ENCODE results near the gene RFC2. TPM values are rescaled to one million over a fixed set of nuclear protein-coding genes. Genes with fewer than 3 reads are reported as not detected.
"Not testable (repeated sequence)": the region's sequence is repeated elsewhere in the genome, so short reads cannot be mapped to it uniquely, and the experiment has no call there.

The RFC2 gene
- total RNA-seq, 2 experiments from 2014 or later: 52.5 to 55.9 TPM

- CTCF ChIA-PET: interaction anchor here (0.7 kb wide), 1 partner anchor 12 kb away, joined by 4 read pairs; no protein-coding TSS in a partner anchor
- POLR2A ChIA-PET: no interaction called here
- peak; percentile 51 for DNase-seq
- Mint-ChIP-seq H3K27me3 (peaks cover 6% of the 10 kb centered on the region), H3K9me3 (no peaks in the 10 kb centered on the region), H3K36me3 (ENCODE audit: low read depth) (no peaks in the 10 kb centered on the region), H3K4me3 (no peak overlapping the region), H3K4me1 (peaks cover 20% of the 10 kb centered on the region), H3K27ac (no peak overlapping the region)
Observed at GRCh38 chr7:74272305-74273038, 18.3 kb upstream of the RFC2 start.

- H3K27ac Mint-ChIP-seq: no peak overlapping the region
- no peaks in the 10 kb centered on the region for H3K9me3 Mint-ChIP-seq
- H3K4me1 Mint-ChIP-seq: peaks cover 20% of the 10 kb centered on the region
- no peaks in the 10 kb centered on the region for H3K36me3 Mint-ChIP-seq (ENCODE audit: low read depth)
- DNase-seq: no peak
- CTCF ChIA-PET: interaction anchor here (1.0 kb wide), 1 partner anchor 10 kb away, joined by 3 read pairs; no protein-coding TSS in a partner anchor
- H3K4me3 Mint-ChIP-seq: no peak overlapping the region
- POLR2A ChIA-PET: no interaction called here
- peaks cover 6% of the 10 kb centered on the region for H3K27me3 Mint-ChIP-seq
Observed at GRCh38 chr7:74271742-74272141, 17.5 kb upstream of the RFC2 start.

DNA sequence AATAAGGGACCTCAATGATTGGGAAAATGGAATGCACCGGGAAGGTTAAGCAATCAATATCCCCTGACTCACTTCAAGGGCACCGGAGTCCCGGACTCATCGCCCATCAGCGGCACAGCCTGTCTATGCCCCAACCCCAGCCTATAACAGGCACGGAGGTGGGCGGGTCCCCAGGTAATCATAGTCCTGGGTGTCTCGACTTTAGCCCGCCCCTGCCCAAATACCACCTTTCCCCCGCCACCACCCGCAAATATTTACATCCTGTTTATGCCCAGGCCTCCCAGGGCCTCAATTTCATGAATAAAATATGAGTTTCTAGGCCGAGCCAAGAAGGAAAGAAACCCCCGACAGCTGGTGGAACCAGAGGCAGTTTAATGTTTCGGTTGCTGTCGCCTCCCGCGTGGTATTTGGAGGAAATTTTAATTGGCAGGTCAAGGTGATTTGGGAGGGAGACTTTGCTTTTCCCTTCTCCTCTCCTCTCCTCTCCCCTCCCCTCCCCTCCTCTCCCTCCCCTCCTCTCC lies 15.6 kb upstream of the RFC2 start:
- POLR2A ChIA-PET: interaction anchor here (1.0 to 1.6 kb wide), 2 partner anchors 20 to 95 kb away, joined by 3 to 5 read pairs; no protein-coding TSS in a partner anchor
- CTCF ChIA-PET: no interaction called here
- Mint-ChIP-seq H3K27ac (no peak overlapping the region), H3K36me3 (ENCODE audit: low read depth) (no peaks in the 10 kb centered on the region), H3K27me3 (peaks cover 6% of the 10 kb centered on the region), H3K4me3 (peak overlapping the region; percentile 75), H3K4me1 (peaks cover 20% of the 10 kb centered on the region), H3K9me3 (no peaks in the 10 kb centered on the region)
- peak; percentile 66 for DNase-seq

GRCh38 chr7:74267756-74268565 lies 13.8 kb upstream of the RFC2 start:
- Mint-ChIP-seq H3K9me3 (no peaks in the 10 kb centered on the region), H3K4me3 (no peak overlapping the region), H3K36me3 (ENCODE audit: low read depth) (no peaks in the 10 kb centered on the region), H3K27me3 (peaks cover 5% of the 10 kb centered on the region), H3K4me1 (peaks cover 20% of the 10 kb centered on the region), H3K27ac (no peak overlapping the region)
- POLR2A ChIA-PET: interaction anchor here (1.6 kb wide), 1 partner anchor 21 kb away, joined by 7 read pairs; the partner anchor contains the start of gene CLIP2
- CTCF ChIA-PET: interaction anchor here (0.7 kb wide), 2 partner anchors 62 to 162 kb away, joined by 3 to 4 read pairs; no protein-coding TSS in a partner anchor
- DNase-seq: no peak

GRCh38 chr7:74266191-74266963 lies 12.2 kb upstream of the RFC2 start:
- Mint-ChIP-seq H3K4me3 (no peak overlapping the region), H3K36me3 (ENCODE audit: low read depth) (no peaks in the 10 kb centered on the region), H3K27ac (no peak overlapping the region), H3K4me1 (peaks cover 6% of the 10 kb centered on the region), H3K9me3 (no peaks in the 10 kb centered on the region), H3K27me3 (peaks cover 5% of the 10 kb centered on the region)
- POLR2A ChIA-PET: no interaction called here
- CTCF ChIA-PET: interaction anchor here (1.5 kb wide), 1 partner anchor 135 kb away, joined by 4 read pairs; no protein-coding TSS in a partner anchor
- no peak for DNase-seq

DNA sequence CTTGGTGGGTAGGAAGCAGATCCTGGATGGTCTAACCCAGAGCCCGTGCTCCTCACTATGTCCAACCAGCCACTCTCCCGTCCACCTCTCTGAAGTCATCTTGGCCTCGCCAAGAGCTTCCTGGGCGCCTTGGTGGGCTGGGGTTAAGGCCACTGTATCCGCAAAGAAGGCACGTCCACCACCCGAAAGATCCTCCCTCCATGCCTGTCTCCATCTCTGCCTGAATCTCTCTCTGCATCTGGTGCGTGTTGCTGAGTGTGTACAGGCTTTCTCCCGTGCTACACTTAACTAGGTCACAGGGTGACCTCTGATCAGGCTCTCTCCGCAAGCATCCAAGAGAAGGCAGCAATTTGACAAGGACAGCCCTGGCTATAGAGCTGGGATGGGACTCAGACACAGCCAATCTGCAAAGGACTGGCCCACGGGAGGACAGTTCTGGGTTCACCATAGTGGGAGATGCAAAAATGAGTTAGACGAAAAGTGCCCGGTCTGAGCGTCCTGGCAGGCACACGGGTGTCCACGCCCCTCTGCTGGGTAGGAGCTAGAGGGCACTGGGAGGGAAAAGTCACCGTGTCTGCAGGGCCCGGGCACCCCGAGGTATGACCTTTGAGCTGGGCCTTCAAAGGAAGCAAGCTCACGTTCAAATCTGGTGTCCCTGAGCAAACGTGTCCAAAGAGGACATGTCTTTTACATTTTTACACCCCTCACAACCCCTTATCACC lies 9.4 kb upstream of the RFC2 start:
- DNase-seq: no peak
- no peak overlapping the region for H3K27ac Mint-ChIP-seq
- ChIA-PET POLR2A (no interaction called here), CTCF (interaction anchor here (0.5 to 1.4 kb wide), 3 partner anchors 12 to 126 kb away, joined by 3 to 6 read pairs (median 4); no protein-coding TSS in a partner anchor)
- no peaks in the 10 kb centered on the region for H3K4me1 Mint-ChIP-seq
- H3K9me3 Mint-ChIP-seq: no peaks in the 10 kb centered on the region
- H3K27me3 Mint-ChIP-seq: peaks cover 3% of the 10 kb centered on the region
- no peak overlapping the region for H3K4me3 Mint-ChIP-seq
- H3K36me3 Mint-ChIP-seq (ENCODE audit: low read depth): no peaks in the 10 kb centered on the region

DNA sequence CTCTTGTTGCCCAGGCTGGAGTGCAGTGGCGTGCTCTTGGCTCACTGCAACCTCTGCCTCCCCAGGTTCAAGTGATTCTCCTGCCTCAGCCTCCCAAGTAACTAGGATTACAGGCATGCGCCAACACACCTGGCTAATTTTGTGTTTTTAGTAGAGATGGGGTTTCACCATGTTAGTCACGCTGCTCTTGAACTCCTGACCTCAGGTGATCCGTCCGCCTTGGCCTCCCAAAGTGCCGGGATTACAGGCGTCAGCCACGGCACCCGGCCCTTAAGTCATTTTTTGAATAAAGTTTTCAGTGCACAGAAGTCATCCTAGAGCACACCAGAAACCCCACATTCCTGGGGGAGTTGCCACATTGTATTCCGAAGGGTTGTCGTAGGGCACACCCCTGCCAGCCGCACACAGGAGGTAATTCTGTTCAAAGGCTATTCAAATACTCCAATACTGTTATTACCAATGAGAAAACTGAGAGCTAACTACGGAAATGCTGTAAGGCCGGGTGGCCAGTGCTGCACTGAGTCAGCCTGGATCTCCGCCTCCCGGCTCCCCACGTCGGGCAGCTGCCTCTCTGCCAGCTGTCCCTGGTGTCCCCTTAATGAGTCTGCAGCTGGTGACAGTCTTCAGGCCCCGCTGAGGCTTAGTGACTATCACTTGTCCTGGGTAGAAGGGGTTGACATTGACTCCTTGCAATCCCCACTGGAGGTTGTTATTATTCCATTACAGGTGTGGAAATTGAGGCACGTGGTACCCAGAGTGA lies 8.6 kb upstream of the RFC2 start:
- no peaks in the 10 kb centered on the region for H3K36me3 Mint-ChIP-seq (ENCODE audit: low read depth)
- no peak overlapping the region for H3K4me3 Mint-ChIP-seq
- H3K27me3 Mint-ChIP-seq: peaks cover 3% of the 10 kb centered on the region
- H3K4me1 Mint-ChIP-seq: no peaks in the 10 kb centered on the region
- H3K27ac Mint-ChIP-seq: no peak overlapping the region
- CTCF ChIA-PET: interaction anchor here (0.5 kb wide), 1 partner anchor 127 kb away, joined by 3 read pairs; no protein-coding TSS in a partner anchor
- no peaks in the 10 kb centered on the region for H3K9me3 Mint-ChIP-seq
- DNase-seq: no peak
- POLR2A ChIA-PET: no interaction called here

- Mint-ChIP-seq H3K36me3 (ENCODE audit: low read depth) (peaks cover 6% of the 10 kb centered on the region), H3K4me1 (peaks cover 23% of the 10 kb centered on the region), H3K27me3 (peaks cover 3% of the 10 kb centered on the region), H3K4me3 (no peak overlapping the region), H3K27ac (no peak overlapping the region), H3K9me3 (no peaks in the 10 kb centered on the region)
- CTCF ChIA-PET: no interaction called here
- no peak for DNase-seq
- POLR2A ChIA-PET: no interaction called here
Observed at GRCh38 chr7:74258639-74259038, 4.4 kb upstream of the RFC2 start.

DNA sequence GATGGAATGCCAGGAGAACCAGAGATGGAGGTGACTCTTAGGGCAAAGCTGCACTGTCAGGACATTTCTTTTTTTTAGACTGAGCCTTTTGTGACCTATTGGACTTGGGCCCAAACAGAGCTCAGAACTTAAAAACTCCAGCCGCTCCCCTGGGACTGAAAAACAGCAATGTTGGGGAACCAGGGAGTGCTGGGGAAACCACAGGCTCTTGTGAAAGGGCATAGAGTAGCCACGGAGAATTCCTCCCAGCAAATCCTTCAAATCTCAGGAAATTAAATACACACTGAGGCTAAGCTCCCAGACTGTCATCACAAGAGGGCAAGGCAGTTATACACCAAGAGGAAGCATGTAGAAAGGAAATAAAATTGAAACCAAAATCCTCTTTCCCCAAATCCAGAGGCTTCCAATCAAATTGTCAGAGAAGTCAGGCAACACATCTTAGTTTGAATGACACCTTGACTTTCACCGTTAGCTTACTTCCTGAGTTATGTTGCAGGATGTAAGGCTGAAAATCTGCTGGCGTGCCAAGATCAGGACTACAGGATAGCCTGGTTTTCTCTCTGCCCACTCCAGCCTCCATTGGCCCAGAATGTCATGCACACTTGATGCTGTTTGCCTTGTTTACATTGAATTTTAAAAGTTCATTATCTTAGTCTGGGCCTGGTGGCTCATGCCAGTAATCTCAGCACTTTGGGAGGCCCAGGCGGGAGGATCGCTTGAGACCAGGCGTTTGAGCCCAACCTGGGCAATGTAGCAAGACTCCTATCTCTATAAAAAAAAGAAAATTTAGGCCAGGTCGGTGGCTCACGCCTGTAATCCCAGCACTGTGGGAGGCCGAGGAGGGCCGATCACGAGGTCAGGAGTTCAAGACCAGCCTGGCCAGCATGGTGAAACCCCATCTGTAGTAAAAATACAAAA lies 2.6 kb upstream of the RFC2 start:
- DNase-seq: no peak
- H3K27ac Mint-ChIP-seq: no peak overlapping the region

GRCh38 chr7:74255461-74255860 lies 1.3 kb upstream of the RFC2 start:
- peaks cover 38% of the 10 kb centered on the region for H3K4me1 Mint-ChIP-seq
- H3K36me3 Mint-ChIP-seq (ENCODE audit: low read depth): peaks cover 21% of the 10 kb centered on the region
- not testable (repeated sequence) for H3K27ac Mint-ChIP-seq, DNase-seq, H3K27me3 Mint-ChIP-seq, H3K9me3 Mint-ChIP-seq
- H3K4me3 Mint-ChIP-seq: peak overlapping the region; percentile 92
- POLR2A ChIA-PET: interaction anchor here (1.4 kb wide), 1 partner anchor 19 kb away, joined by 4 read pairs; no protein-coding TSS in a partner anchor
- CTCF ChIA-PET: interaction anchor here (1.4 to 2.6 kb wide), 2 partner anchors 49 to 145 kb away, joined by 4 to 12 read pairs; no protein-coding TSS in a partner anchor

More for the DNA sequence above, 2.6 kb upstream of the RFC2 start:
- Mint-ChIP-seq H3K36me3 (ENCODE audit: low read depth) (peaks cover 14% of the 10 kb centered on the region), H3K4me1 (peaks cover 33% of the 10 kb centered on the region), H3K4me3 (peak overlapping the region; percentile 48), H3K9me3 (no peaks in the 10 kb centered on the region), H3K27me3 (peaks cover 3% of the 10 kb centered on the region)
- CTCF ChIA-PET: interaction anchor here (0.8 to 2.6 kb wide), 3 partner anchors 50 to 144 kb away, joined by 3 to 12 read pairs (median 3); no protein-coding TSS in a partner anchor
- POLR2A ChIA-PET: no interaction called here

All from activated CD4-positive, alpha-beta memory T cell treated with anti-CD3 and anti-CD28 coated beads, Interleukin-2, amount 10 ng/mL, durations not matched to agents 7 days and 5 days (primary cell).